ENCODE data around the gene NLRX1.

GRCh38 chr11:119205080-119205479 lies 36.6 kb downstream of the NLRX1 start:
- TF ChIP-seq ZFX (IDR thresholded peaks at IDR 0.05): no peak
- TF ChIP-seq CTCF (IDR thresholded peaks at IDR 0.05 in 2 of 3, conservative IDR thresholded peaks at IDR 0.05 in 1 of 3; ENCODE audit: borderline replicate concordance in 1 of 3, insufficient read depth in 1 of 3, low read depth in 2 of 3, low read length in 2 of 3): no peak
- TF ChIP-seq MAX (IDR thresholded peaks at IDR 0.05): no peak
- TF ChIP-seq YY1 (IDR thresholded peaks at IDR 0.05; ENCODE audit: extremely low read depth, insufficient replicate concordance, low read depth, low read length): no peak
- no peak for TF ChIP-seq POLR2AphosphoS5 (IDR thresholded peaks at IDR 0.05; ENCODE audit: low read depth, low read length)
- TF ChIP-seq TCF7L2 (IDR thresholded peaks at IDR 0.05; ENCODE audit: borderline replicate concordance, extremely low read depth, insufficient read depth, insufficient read length): no peak
- TF ChIP-seq ELF1 (IDR thresholded peaks at IDR 0.05; ENCODE audit: borderline replicate concordance, low read depth): no peak
- no peak for TF ChIP-seq POLR2A (IDR thresholded peaks at IDR 0.05; ENCODE audit: borderline replicate concordance, extremely low read depth, insufficient read depth, insufficient read length)
- TF ChIP-seq ZBTB33 (IDR thresholded peaks at IDR 0.05; ENCODE audit: extremely low read depth, insufficient replicate concordance, low read length): no peak
- TF ChIP-seq JUND (IDR thresholded peaks at IDR 0.05): no peak

Measured in HCT116 (cell line).